ENCODE results near the gene FBXO21.

GRCh38 chr12:117144599-117144998 is 45.7 kb downstream of the FBXO21 start:
- no peak for TF ChIP-seq EZH2 (IDR thresholded peaks at IDR 0.05; ENCODE audit: insufficient read depth, poor library complexity, severe bottlenecking)
- TF ChIP-seq EZH2phosphoT487 (IDR thresholded peaks at IDR 0.05; ENCODE audit: insufficient read depth, low read depth), result no peak
